Left lung (tissue), 10 donors: ENCODE data around the gene SERPINH1. TPM values are rescaled to one million over a fixed set of nuclear protein-coding genes. Genes with fewer than 3 reads are reported as not detected.
"Not testable (repeated sequence)": the region's sequence is repeated elsewhere in the genome, so short reads cannot be mapped to it uniquely, and the experiment has no call there.

Source experiments
- ATAC-seq: fragments of 200-7000 bp; cut with Tn5 transposase; one replicate; pipeline ENCODE4 v1.9.1; 2020; ENCODE audit warnings: moderate library complexity
- DNase-seq, 4 donors: peaks; one replicate each; pipeline ENCODE4 v3.0.0-alpha.2; 2013 to 2020
- H3K27ac ChIP-seq, 2 donors: fragments of 200-600 bp; sonication (generic) in 1 of 2; one replicate each; pipeline versions ENCODE4 v1.5.0 to v1.8.0; 2020 to 2021
- H3K27me3 ChIP-seq, 2 donors: fragments of 200-600 bp; sonication (generic) in 1 of 2; one replicate each; pipeline versions ENCODE4 v1.5.0 to v1.8.0; 2020 to 2021
- H3K36me3 ChIP-seq, 2 donors: fragments of 200-600 bp; sonication (generic) in 1 of 2; one replicate each; pipeline versions ENCODE4 v1.5.0 to v1.8.0; 2020 to 2021
- H3K4me1 ChIP-seq, 2 donors: fragments of 200-600 bp; one replicate each; pipeline ENCODE4 v1.8.0; 2021
- H3K4me3 ChIP-seq, 2 donors: fragments of 200-600 bp; sonication (generic) in 1 of 2; one replicate each; pipeline versions ENCODE4 v1.5.0 to v1.8.0; 2020 to 2021; ENCODE audit warnings: mild to moderate bottlenecking in 1 of 2
- H3K9me3 ChIP-seq, 2 donors: fragments of 200-600 bp; sonication (generic) in 1 of 2; one replicate each; pipeline versions ENCODE4 v1.5.0 to v1.8.0; 2020 to 2021
- intact Hi-C, 2 donors: fragments of 100-400 bp; cut with DNase I; formaldehyde crosslinking; loops; one replicate each; pipeline versions ENCODE4 v1.11.2 to v1.14.2; 2022
- polyA plus RNA-seq, 6 donors: library from polyadenylated mRNA; unstranded; fragments of 120-200 nt; gene quantifications; one replicate each; pipeline ENCODE4 v1.2.1, GENCODE V29; 2013; ENCODE audit not compliant: insufficient read length in 6 of 6
- total RNA-seq, 2 donors: library from RNA; stranded (reverse); fragmentation: NEBNext Ultra II Directional; extraction: Animal tissue kit (Norgen Biotek cat#: 25700); gene quantifications; one replicate each; pipeline ENCODE4 v1.2.1, GENCODE V29; 2021
- TF ChIP-seq, protein P1 (sequence below), 2 donors: fragments of 200-600 bp; sonication (generic) in 1 of 2; IDR thresholded peaks; one replicate each; pipeline versions ENCODE4 v1.5.0 to v1.8.0; 2021; ENCODE audit warnings: antibody characterized with exemption in 2 of 2
- donor health status: DM: no; HTN: yes; CAD: no.
- donor health status: DM: no; HTN: no; CAD: no.

The SERPINH1 gene
- total and polyA plus RNA-seq, 8 donors, result 358 to 538 (median 458) TPM

DNA sequence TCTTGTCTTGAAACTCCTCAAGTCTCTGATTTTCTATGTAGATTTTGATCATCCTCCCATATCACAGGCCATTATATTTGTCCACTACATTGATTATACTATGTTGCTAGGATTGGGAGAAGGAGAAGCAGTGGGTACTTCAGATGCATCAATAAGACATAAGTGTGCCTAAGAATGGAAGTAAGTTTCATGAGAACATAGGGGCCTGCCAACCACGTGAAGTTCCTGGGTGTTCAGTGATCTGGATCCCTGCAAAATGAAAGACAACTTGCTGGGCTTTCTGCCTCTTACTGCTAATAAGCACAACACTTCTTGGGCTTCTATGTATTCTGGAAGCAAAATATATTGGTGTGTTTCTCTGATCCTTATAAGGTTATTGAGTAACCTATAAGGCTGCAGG is 17.8 kb downstream of the SERPINH1 start:
- no peaks in the 10 kb centered on the region for H3K9me3 ChIP-seq
- H3K36me3 ChIP-seq, result no peaks in the 10 kb centered on the region
- TF ChIP-seq, protein P1, sequence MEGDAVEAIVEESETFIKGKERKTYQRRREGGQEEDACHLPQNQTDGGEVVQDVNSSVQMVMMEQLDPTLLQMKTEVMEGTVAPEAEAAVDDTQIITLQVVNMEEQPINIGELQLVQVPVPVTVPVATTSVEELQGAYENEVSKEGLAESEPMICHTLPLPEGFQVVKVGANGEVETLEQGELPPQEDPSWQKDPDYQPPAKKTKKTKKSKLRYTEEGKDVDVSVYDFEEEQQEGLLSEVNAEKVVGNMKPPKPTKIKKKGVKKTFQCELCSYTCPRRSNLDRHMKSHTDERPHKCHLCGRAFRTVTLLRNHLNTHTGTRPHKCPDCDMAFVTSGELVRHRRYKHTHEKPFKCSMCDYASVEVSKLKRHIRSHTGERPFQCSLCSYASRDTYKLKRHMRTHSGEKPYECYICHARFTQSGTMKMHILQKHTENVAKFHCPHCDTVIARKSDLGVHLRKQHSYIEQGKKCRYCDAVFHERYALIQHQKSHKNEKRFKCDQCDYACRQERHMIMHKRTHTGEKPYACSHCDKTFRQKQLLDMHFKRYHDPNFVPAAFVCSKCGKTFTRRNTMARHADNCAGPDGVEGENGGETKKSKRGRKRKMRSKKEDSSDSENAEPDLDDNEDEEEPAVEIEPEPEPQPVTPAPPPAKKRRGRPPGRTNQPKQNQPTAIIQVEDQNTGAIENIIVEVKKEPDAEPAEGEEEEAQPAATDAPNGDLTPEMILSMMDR (IDR thresholded peaks at IDR 0.05), result no peak
- H3K4me3 ChIP-seq, result no peak overlapping the region
- ATAC-seq, result no peak
- H3K27ac ChIP-seq, result no peak overlapping the region
- peaks cover 0 to 27% of the 10 kb centered on the region in 2 donors for H3K27me3 ChIP-seq
- intact Hi-C loops, result no loop called here
- peaks cover 17 to 41% of the 10 kb centered on the region in 2 donors for H3K4me1 ChIP-seq
- DNase-seq, result no peak

GRCh38 chr11:75582506-75582894 is 20.4 kb downstream of the SERPINH1 start:
- peaks cover 0 to 27% of the 10 kb centered on the region in 2 donors for H3K27me3 ChIP-seq
- intact Hi-C loops, result no loop called here
- no peaks in the 10 kb centered on the region for H3K9me3 ChIP-seq
- peak overlapping the region; percentile 86 to 95 for H3K27ac ChIP-seq
- TF ChIP-seq, protein P1 (IDR thresholded peaks at IDR 0.05), result no peak
- DNase-seq (no peak), ATAC-seq (no peak)
- peaks cover 9 to 25% of the 10 kb centered on the region in 2 donors for H3K4me1 ChIP-seq
- peak overlapping the region; percentile 43 to 56 for H3K4me3 ChIP-seq
- no peaks in the 10 kb centered on the region for H3K36me3 ChIP-seq

DNA sequence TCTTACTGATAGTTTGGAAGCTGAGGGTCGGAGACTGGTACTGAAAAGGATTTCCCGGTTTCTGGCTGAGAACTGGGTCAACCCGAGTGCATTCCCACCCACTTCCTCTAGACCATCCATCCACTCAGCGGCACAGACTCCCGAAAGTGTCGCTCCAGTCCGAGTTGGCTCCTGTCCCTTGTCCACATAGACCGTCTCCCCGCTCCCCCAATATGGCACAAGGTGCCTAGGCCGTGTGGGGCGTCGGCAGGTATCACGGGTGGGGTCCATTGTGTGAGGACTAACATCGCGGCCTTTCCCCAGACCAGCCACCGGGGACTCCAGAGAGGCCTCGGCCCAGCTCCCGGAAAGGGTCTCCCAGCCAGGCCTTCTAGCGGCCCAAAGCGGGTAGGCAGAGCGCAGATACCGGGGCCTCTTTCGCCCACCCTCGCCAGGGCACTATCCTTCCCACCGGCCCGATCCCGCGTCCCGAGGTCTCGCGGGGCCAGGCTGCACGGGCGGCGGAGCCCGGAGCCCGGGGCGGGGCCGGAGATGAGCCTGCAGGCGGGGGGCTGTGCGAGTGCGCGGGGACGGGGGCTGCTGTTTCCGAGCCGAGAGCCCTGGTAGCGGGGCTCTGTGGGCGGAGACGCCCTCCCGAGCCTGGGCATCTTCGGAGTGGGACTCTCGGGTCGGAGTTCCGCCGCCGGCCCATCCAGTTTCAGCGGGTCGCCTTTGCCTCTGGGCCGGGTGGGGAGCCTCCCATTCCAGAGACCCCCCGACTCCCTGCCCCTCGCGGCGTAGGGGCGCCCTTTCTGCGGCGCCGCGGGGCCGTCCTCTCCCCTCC is 21.1 kb downstream of the SERPINH1 start:
- intact Hi-C loops, result no loop called here
- TF ChIP-seq, protein P1 (IDR thresholded peaks at IDR 0.05), result peak; percentile 24 to 45
- peak overlapping the region; percentile 86 to 95 for H3K27ac ChIP-seq
- no peaks in the 10 kb centered on the region for H3K36me3 ChIP-seq
- H3K9me3 ChIP-seq, result no peaks in the 10 kb centered on the region
- H3K27me3 ChIP-seq, result peaks cover 0 to 27% of the 10 kb centered on the region in 2 donors
- DNase-seq, result peak; percentile 60 to 93 (median 86)
- peak overlapping the region; percentile 43 to 56 for H3K4me3 ChIP-seq
- peak; percentile 88 for ATAC-seq
- H3K4me1 ChIP-seq, result peaks cover 9 to 25% of the 10 kb centered on the region in 2 donors

- intact Hi-C loops, result no loop called here
- DNase-seq (peak; percentile 64 to 91 (median 80)), ATAC-seq (peak; percentile 69)
- peak overlapping the region; percentile 86 to 95 for H3K27ac ChIP-seq
- H3K36me3 ChIP-seq, result no peaks in the 10 kb centered on the region
- peaks cover 0 to 27% of the 10 kb centered on the region in 2 donors for H3K27me3 ChIP-seq
- H3K9me3 ChIP-seq, result no peaks in the 10 kb centered on the region
- TF ChIP-seq, protein P1 (IDR thresholded peaks at IDR 0.05), result no peak
- H3K4me1 ChIP-seq, result peaks cover 9 to 25% of the 10 kb centered on the region in 2 donors
- peak overlapping the region; percentile 43 to 56 for H3K4me3 ChIP-seq
These were observed 21.9 kb downstream of the SERPINH1 start for GRCh38 chr11:75583718-75584658.

GRCh38 chr11:75584659-75585292 is 22.7 kb downstream of the SERPINH1 start:
- H3K4me3 ChIP-seq, intact Hi-C loops, H3K9me3 ChIP-seq, H3K36me3 ChIP-seq, ATAC-seq, DNase-seq: not testable (repeated sequence)
- Histone ChIP-seq H3K27me3 (peaks cover 0 to 27% of the 10 kb centered on the region in 2 donors), H3K27ac (peak overlapping the region; percentile 86 to 95), H3K4me1 (peaks cover 9 to 25% of the 10 kb centered on the region in 2 donors)
